HEK293 (cell line): ENCODE results near the gene SEMA4F.

Source experiments
- ZFP41 ChIP-seq: fragments of 450-650 bp; formaldehyde crosslinking; IDR thresholded peaks from 2 replicates; pipeline ENCODE4 v1.5.1; 2016; ENCODE audit warnings: missing biosample characterization, missing genetic modification characterization, borderline replicate concordance
- ZNF132 ChIP-seq: fragments of 450-650 bp; formaldehyde crosslinking; IDR thresholded peaks from 2 replicates; pipeline ENCODE4 v1.5.1; 2017; ENCODE audit warnings: missing biosample characterization, missing genetic modification characterization, borderline replicate concordance
- ZNF366 ChIP-seq: fragments of 450-650 bp; formaldehyde crosslinking; conservative IDR thresholded peaks from 2 replicates; pipeline ENCODE4 v1.5.1; 2016; ENCODE audit warnings: missing biosample characterization, missing genetic modification characterization
- ZNF558 ChIP-seq: fragments of 450-650 bp; formaldehyde crosslinking; IDR thresholded peaks from 2 replicates; pipeline ENCODE4 v1.5.1; 2016; ENCODE audit warnings: missing biosample characterization, missing genetic modification characterization
- ZNF560 ChIP-seq: fragments of 450-650 bp; formaldehyde crosslinking; IDR thresholded peaks from 2 replicates; pipeline ENCODE4 v1.5.1; 2017; ENCODE audit warnings: missing biosample characterization, missing genetic modification characterization, borderline replicate concordance
- ZNF76 ChIP-seq: fragments of 450-650 bp; formaldehyde crosslinking; IDR thresholded peaks from 2 replicates; pipeline ENCODE4; 2016; ENCODE audit warnings: low read depth, missing biosample characterization, missing genetic modification characterization, borderline replicate concordance
- ZNF830 ChIP-seq: fragments of 450-650 bp; IDR thresholded peaks from 2 replicates; pipeline ENCODE4 v1.5.0; 2018; ENCODE audit warnings: missing biosample characterization, missing genetic modification characterization, low read depth, mild to moderate bottlenecking, moderate library complexity
- TF ChIP-seq, protein P1 (sequence below): fragments of 450-650 bp; formaldehyde crosslinking; IDR thresholded peaks from 2 replicates; pipeline ENCODE4 v1.5.1; 2016; ENCODE audit warnings: missing biosample characterization, missing genetic modification characterization
- TF ChIP-seq, protein P2 (sequence below): fragments of 450-650 bp; formaldehyde crosslinking; IDR thresholded peaks from 2 replicates; pipeline ENCODE4 v1.5.1; 2016; ENCODE audit warnings: missing biosample characterization, missing genetic modification characterization
- TF ChIP-seq, protein P3 (sequence below): fragments of 450-650 bp; formaldehyde crosslinking; IDR thresholded peaks from 2 replicates; pipeline ENCODE4 v1.5.1; 2016; ENCODE audit warnings: missing biosample characterization, missing genetic modification characterization, low read depth
- TF ChIP-seq, protein P4 (sequence below): fragments of 450-650 bp; formaldehyde crosslinking; IDR thresholded peaks from 2 replicates; pipeline ENCODE4 v1.5.1; 2016; ENCODE audit warnings: missing biosample characterization, missing genetic modification characterization

DNA sequence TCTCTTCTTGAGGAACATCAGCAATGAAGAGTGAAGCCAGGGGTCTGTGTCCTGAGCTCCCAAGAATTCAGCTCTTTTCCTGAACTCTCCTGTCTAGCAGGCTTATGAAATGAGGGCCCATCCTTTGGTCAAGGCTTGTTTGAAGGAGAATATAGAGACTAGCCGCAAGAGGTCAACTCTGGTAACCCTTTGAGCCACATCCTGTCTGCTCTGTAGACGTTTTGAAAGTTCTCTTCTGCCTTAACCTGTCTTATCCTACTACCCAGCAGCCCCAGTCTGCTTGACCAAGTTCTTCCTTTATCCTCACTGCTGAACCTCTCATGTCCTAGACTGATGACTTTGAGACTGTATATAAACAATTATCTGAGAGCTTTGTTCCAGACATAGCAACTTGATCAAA, 5.4 kb downstream of the SEMA4F start:
- TF ChIP-seq, protein P1, sequence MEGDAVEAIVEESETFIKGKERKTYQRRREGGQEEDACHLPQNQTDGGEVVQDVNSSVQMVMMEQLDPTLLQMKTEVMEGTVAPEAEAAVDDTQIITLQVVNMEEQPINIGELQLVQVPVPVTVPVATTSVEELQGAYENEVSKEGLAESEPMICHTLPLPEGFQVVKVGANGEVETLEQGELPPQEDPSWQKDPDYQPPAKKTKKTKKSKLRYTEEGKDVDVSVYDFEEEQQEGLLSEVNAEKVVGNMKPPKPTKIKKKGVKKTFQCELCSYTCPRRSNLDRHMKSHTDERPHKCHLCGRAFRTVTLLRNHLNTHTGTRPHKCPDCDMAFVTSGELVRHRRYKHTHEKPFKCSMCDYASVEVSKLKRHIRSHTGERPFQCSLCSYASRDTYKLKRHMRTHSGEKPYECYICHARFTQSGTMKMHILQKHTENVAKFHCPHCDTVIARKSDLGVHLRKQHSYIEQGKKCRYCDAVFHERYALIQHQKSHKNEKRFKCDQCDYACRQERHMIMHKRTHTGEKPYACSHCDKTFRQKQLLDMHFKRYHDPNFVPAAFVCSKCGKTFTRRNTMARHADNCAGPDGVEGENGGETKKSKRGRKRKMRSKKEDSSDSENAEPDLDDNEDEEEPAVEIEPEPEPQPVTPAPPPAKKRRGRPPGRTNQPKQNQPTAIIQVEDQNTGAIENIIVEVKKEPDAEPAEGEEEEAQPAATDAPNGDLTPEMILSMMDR (tag by site-specific recombination), result no peak
- TF ChIP-seq ZNF366 (tag by site-specific recombination), result no peak
- TF ChIP-seq ZNF132 (tag by site-specific recombination), result no peak
- TF ChIP-seq ZFP41, result no peak
- TF ChIP-seq ZNF76 (tag by site-specific recombination), result no peak
- TF ChIP-seq, protein P2, sequence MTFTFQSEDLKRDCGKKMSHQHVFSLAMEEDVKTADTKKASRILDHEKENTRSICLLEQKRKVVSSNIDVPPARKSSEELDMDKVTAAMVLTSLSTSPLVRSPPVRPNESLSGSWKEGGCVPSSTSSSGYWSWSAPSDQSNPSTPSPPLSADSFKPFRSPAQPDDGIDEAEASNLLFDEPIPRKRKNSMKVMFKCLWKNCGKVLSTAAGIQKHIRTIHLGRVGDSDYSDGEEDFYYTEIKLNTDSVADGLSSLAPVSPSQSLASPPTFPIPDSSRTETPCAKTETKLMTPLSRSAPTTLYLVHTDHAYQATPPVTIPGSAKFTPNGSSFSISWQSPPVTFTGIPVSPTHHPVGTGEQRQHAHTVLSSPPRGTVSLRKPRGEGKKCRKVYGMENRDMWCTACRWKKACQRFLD (tag by site-specific recombination), result no peak
- TF ChIP-seq, protein P3, sequence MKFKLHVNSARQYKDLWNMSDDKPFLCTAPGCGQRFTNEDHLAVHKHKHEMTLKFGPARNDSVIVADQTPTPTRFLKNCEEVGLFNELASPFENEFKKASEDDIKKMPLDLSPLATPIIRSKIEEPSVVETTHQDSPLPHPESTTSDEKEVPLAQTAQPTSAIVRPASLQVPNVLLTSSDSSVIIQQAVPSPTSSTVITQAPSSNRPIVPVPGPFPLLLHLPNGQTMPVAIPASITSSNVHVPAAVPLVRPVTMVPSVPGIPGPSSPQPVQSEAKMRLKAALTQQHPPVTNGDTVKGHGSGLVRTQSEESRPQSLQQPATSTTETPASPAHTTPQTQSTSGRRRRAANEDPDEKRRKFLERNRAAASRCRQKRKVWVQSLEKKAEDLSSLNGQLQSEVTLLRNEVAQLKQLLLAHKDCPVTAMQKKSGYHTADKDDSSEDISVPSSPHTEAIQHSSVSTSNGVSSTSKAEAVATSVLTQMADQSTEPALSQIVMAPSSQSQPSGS, result no peak
- TF ChIP-seq ZNF830 (tag by site-specific recombination), result no peak
- TF ChIP-seq ZNF558 (tag by site-specific recombination), result no peak
- TF ChIP-seq, protein P4, sequence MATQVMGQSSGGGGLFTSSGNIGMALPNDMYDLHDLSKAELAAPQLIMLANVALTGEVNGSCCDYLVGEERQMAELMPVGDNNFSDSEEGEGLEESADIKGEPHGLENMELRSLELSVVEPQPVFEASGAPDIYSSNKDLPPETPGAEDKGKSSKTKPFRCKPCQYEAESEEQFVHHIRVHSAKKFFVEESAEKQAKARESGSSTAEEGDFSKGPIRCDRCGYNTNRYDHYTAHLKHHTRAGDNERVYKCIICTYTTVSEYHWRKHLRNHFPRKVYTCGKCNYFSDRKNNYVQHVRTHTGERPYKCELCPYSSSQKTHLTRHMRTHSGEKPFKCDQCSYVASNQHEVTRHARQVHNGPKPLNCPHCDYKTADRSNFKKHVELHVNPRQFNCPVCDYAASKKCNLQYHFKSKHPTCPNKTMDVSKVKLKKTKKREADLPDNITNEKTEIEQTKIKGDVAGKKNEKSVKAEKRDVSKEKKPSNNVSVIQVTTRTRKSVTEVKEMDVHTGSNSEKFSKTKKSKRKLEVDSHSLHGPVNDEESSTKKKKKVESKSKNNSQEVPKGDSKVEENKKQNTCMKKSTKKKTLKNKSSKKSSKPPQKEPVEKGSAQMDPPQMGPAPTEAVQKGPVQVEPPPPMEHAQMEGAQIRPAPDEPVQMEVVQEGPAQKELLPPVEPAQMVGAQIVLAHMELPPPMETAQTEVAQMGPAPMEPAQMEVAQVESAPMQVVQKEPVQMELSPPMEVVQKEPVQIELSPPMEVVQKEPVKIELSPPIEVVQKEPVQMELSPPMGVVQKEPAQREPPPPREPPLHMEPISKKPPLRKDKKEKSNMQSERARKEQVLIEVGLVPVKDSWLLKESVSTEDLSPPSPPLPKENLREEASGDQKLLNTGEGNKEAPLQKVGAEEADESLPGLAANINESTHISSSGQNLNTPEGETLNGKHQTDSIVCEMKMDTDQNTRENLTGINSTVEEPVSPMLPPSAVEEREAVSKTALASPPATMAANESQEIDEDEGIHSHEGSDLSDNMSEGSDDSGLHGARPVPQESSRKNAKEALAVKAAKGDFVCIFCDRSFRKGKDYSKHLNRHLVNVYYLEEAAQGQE (tag by site-specific recombination), result no peak
- no peak for TF ChIP-seq ZNF560 (tag by site-specific recombination)
